ENCODE measurements around the gene C1orf232. TPM values are rescaled to one million over a fixed set of nuclear protein-coding genes. Genes with fewer than 3 reads are reported as not detected.

Gene C1orf232
- total RNA-seq, 4 donors from 2014 or later, result not detected

- TF ChIP-seq CTCF (IDR thresholded peaks at IDR 0.05), result no peak
- ATAC-seq (ENCODE audit: low FRiP score) (no peak), DNase-seq (ENCODE audit: low spot score) (no peak)
Observed at GRCh38 chr1:26127235-26128163, 41.3 kb downstream of the C1orf232 start.

- no peak for DNase-seq (ENCODE audit: low spot score)
- ATAC-seq (ENCODE audit: low FRiP score), result no peak
Observed at GRCh38 chr1:26126321-26127084, 42.3 kb downstream of the C1orf232 start.

GRCh38 chr1:26125946-26126320 is 42.8 kb downstream of the C1orf232 start:
- TF ChIP-seq CTCF (IDR thresholded peaks at IDR 0.05), result no peak
- no peak for ATAC-seq (ENCODE audit: low FRiP score)
- DNase-seq (ENCODE audit: low spot score), result no peak

More at GRCh38 chr1:26126321-26127084, 42.3 kb downstream of the C1orf232 start:
- TF ChIP-seq CTCF (IDR thresholded peaks at IDR 0.05), result no peak

GRCh38 chr1:26125382-26125781 is 43.4 kb downstream of the C1orf232 start:
- DNase-seq (ENCODE audit: low spot score), result no peak
- TF ChIP-seq CTCF (IDR thresholded peaks at IDR 0.05), result no peak
- ATAC-seq (ENCODE audit: low FRiP score), result no peak

- ATAC-seq (ENCODE audit: low FRiP score) (no peak), DNase-seq (ENCODE audit: low spot score) (no peak)
- no peak for TF ChIP-seq CTCF (IDR thresholded peaks at IDR 0.05)
Observed at GRCh38 chr1:26124418-26125331, 44.1 kb downstream of the C1orf232 start.
